HK-2 (cell line): ENCODE measurements around the gene FAM186B.
A peak's percentile ranks its signal among the peaks of the same experiment; 100 is the strongest.

Source experiments
- DNase-seq: peaks from one replicate; pipeline ENCODE4 v3.0.0-alpha.2; 2018; ENCODE audit not compliant: unreplicated experiment

Gene FAM186B

DNA sequence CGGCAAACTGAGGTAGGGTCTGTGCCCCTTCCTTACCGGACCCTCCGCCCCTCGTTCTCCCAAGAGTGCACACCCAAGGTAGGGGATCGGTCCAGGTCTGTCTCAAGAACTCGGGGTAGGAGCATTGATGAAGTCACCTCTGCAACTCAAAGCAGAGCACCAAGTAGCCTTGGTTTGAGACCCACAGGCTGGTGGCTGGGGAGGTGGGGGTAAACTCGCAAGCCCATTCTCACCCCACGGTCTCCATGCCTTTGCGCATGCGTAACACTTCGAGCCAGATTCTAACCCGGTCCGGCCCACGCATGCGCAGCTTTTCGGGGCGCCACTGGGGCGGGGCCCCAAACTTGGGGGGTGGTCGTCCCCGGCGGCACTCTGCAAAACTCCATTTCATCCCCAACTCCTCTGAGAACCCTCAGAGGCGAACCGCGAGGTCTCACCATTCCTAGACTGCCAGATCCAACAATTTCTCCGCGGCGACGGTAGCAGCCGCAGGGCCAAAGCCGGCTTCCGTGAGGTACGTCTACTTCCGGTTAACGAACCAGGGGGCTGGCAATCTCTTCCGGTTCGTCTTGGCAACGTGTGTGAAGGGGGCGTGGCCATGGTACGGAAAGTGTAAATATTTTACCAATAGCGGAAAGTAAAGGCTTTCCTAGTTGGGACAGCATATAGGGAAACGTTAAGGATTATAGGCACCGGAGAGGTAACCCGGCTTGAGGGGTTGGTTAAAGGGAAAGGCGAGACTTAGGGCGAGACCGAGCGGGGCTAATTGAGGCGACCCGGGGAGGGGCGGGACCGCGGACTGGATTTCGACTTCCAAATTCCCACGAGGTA is 37.6 kb downstream of the FAM186B start, which contains the start of gene MCRS1:
MCRS1 (minus strand) TSS at position 532 of the 831 bp plus-strand sequence. CDS start 1,411 bp downstream, outside the sequence.
- DNase-seq = peak; percentile 85

DNA sequence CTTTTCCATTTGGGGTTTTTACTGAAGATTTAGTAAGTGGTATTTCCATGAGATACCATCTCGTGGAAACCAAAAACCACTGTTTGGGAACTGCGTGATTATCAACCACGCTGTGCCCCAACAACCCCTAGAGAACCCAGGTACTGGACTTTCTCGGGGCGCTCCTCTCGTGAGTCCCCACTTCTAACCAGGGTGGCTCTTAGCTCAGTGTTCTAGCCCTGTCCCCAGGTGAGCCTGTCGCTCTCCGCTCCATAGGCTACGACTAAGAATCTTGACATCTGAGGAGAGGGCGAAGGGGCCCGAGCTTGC is 38.2 kb downstream of the FAM186B start:
- DNase-seq = no peak

DNA sequence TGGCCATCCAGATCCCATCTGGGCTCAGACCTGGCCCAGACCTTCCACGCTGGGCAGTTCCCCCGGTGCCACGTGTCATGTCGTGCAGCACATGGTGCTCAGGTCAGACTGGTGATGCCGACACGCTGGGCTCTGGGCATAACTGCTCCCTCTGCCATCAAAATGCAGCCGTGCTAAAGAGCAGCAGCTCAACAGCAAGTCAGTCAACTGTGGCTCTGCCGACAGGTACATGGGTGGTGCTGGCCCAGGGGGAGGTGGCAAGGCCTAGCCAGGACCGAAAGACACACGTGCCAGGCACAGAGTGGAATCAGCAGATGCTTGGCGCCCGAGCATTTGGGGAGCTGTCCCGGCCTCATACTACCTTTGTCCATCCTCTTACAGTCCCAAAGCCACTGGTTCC is 39.1 kb downstream of the FAM186B start:
- DNase-seq = no peak

DNA sequence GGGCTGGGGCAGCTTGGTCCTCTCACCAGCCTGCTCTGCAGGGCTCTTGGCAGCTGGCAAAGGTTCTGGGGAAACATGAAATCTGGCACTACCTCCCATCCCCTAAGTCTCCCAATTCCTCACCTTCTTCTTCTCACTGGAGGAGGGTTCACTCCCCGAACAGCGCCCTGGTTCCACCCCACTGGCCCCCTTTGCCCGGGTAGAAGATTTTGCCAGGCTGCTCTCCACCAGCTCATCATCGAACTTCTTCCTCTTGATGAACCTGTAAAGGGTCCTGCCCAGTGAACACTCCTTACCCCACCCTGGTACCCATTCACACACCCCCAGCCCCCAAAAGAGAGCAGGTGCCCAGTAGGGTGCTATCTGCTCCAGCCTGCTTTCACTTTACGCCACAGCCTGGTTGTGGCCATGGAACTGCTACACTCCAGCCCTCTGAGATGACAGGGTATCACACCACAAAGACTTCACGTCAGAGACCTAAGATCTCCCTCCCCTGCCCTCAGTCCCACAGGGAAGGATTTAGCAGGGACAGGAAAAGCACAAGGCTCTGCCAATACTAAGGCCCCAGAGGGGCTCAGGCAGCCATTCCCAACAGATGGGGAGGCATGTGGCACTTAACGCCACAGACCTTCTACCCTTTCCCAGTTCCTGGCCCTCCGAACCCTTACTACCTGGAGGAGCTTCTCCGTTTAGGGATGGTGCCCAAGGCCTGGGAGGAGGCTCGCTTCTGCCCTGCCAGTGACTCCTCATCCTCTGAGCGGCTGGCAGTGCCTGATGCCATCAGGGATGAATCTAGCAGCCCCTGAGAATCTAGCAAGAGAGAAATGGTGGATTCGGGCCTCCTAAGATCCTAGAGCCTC is 39.8 kb downstream of the FAM186B start:
- no peak for DNase-seq

DNA sequence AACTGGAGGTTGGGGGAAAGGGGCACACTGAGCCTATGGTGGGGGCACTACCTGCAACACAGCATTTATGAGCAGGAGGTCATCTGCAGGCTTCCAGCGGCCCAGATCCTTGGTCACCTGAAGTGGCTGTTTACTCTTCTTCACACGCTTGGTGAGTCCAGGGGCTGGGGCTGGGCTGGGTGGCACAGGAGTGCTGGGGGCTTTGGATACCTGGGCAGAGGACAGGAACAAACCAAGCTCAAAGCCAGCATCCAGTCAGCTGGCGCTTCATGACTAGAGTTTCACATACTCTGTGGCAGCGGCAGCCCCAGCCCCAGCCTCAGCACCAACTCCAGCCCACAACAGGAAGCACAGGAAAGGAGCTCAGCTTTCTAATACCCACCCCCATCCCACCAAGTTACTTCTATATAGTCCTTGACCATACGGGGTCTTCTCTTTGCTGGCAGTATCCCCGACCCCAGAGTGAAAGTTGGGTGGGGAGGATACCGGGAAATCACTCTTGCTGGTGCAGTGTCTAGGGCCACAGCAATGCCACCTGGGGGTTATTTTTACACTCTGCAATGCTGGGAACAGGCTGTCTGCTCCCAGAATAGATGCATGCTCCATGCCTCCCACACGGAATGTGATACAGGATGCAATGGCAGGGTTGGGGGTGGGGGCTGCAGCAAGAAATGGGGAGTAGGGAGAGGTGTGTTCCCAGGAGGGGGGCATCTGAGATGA is 40.6 kb downstream of the FAM186B start:
- DNase-seq = no peak

DNA sequence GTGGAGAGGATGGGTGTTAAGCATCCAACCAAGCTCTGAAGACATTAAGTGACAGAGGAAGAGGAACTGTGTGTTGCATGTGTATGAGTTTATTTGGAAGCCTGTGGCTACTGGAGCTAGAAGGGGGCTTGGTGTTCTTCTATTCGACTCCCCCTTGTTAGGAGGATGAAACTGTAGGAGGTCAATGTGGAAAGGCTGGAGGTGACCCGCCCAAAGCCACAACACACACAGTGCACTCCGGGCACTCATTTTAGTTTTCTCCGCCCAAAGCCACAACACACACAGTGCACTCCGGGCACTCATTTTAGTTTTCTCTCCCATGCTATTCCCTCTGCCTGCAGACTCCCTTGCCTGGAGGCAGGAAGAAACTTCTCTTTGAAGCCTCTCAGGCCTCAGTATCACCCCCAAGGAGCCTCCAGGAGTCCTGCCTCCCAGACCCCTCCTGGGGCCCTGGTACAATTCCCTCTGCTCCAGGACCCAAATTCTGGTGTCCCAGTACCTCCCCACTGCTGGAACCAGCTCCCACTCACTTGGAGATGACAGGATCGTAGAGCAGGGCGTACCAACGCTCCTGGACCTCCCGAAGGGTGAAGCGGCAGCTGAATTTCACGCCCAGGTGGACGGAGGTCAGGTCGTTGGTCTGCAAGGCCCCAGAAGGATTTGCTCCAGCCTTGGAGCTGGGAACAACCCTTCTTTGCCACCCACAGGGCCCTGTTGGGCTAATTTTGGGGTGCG is 41.3 kb downstream of the FAM186B start:
- DNase-seq = no peak

DNA sequence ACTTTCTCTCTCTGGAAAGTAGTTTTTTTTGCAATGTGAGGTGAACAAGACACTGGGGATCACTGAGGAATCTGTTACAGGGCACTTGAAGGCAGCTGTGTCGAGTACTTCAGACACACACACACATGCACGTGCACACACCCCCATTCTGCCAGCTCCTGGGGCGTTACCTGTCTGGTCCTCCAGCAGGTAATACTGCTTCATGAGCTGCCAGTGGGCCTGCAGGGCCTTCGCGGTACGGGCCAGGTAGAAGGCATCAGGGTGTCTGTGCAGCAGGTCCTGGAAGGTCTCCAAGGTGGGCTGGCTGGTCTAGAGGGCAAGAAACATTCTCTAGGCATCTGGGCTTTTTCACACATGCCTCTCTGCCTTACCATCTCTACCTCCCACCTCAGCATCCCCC is 42.6 kb downstream of the FAM186B start:
- DNase-seq = no peak

DNA sequence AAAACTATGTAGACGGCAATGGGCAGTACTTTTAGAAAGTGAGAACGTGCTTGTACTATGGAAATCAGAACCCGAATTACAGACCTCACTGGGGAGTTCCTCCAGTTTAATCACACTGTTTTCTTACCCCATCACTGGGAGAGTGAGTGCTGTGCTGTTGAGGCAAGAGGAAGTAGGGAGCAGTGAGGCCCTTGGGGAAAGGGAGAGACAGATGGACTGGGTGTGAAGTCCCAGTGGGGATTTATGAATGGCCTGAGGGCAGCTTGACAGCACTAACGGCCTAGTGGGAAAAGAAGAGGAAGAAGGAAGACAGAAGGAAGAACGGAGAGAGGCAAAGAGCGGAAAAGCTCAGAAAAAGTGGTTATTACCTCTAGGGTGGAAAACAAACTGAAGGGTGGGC is 43.2 kb downstream of the FAM186B start:
- DNase-seq = no peak

DNA sequence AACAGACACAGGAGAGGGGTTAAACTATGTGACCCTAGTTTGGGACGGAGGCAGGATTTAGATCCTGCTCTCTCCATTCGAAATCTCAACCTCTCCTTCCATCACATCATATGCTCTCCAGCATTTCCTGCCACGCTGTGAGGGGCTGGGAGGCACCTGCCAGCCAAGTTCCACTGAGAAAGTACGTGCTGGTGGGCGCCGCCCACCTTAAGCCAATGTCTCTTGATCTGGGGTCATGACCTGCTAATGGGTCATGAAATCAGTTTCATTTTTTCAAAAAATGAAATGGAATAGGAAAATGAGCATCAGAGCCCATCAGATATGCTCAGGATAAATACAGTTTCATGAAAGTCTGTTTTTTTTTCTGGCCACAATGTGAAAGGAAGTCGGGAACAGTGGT is 44.7 kb downstream of the FAM186B start:
- no peak for DNase-seq

DNA sequence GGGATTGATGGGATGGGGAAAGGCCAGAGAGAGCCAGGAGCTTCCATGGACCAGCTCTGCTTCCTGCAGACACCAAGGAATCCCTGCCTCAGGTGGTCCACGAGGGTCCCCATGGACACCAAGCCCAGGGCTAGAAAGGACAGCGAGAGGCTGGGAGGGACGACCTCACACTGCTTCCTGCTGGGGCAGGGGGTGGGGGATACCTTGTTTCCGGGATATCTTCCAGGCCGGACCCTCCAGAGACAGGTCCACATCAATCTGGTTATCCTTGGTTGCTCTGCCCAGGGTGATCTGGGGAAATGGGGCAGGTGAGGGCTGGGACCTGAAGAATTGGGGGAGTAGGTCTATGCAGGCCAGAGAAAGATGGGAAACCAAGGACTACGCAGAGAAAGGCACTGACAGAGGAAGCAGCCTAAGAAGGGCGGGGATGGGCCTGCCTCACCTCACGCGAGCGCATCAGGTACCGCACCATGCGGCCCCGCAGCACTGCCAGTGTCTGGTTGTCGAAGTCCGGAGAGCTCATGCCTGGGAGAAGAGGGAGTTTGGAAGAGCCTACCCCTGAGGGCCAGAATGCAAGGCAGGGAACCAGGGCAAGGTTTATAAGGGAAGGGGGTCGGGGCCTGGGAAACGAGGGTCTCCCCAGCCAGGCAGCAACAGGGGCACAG is 46.3 kb downstream of the FAM186B start:
- no peak for DNase-seq

DNA sequence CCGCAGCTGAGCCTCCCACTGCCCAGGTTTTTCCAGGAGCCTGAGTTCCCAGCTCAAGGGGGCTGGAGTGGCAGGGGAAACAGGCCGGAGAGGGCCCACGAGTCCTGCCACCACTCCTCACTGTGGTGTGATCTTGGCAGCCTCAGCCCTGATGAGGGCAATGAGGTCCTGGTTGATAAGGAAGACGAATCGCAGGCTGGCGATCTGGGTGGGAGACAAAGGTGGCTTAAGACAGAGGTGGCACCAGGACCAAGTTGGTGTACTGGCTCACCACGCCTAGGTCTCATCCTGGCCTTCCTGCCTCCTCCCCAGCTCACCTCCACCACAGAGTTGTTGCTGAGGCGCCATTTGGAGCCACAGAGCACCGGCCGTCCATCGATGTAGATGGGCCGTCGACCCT is 46.9 kb downstream of the FAM186B start:
- no peak for DNase-seq

DNA sequence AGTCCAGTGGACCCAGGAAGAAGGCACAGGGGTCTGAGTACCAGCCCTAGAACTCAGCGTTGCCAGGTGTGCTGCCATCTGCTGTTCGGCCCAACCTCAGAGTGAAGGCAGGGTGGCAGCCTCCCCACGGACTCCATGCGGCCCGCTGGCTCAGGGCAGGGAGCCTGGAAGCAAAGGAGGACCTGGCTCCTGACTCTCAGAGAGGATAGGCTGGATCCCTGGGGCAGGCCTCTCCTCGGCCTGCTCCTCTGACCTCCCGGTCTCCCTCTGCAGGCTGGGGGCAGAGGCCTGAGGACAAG is 47.6 kb downstream of the FAM186B start:
- DNase-seq = no peak

DNA sequence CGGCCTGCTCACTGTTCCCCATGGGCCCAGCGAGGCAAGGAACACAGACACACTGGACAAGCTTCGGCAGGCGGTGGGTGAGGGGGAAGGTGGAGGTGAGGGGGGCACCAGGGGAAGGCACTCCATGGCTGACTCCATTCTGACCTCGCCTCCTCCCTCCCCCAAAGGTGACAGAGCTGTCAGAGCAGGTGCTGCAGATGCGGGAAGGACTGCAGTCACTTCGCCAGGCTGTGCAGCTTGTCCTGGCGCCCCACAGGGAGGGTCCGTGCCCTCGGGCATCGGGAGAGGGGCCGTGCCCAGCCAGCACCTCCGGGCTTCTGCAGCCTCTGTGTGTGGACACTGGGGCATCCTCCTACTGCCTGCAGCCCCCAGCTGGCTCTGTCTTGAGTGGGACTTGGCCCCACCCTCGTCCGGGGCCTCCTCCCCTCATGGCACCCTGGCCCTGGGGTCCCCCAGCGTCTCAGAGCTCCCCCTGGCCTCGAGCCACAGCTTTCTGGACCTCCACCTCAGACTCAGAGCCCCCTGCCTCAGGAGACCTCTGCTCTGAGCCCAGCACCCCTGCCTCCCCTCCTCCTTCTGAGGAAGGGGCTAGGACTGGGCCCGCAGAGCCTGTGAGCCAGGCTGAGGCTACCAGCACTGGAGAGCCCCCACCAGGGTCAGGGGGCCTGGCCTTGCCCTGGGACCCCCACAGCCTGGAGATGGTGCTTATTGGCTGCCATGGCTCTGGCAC is 48.1 kb downstream of the FAM186B start:
- DNase-seq = no peak

DNA sequence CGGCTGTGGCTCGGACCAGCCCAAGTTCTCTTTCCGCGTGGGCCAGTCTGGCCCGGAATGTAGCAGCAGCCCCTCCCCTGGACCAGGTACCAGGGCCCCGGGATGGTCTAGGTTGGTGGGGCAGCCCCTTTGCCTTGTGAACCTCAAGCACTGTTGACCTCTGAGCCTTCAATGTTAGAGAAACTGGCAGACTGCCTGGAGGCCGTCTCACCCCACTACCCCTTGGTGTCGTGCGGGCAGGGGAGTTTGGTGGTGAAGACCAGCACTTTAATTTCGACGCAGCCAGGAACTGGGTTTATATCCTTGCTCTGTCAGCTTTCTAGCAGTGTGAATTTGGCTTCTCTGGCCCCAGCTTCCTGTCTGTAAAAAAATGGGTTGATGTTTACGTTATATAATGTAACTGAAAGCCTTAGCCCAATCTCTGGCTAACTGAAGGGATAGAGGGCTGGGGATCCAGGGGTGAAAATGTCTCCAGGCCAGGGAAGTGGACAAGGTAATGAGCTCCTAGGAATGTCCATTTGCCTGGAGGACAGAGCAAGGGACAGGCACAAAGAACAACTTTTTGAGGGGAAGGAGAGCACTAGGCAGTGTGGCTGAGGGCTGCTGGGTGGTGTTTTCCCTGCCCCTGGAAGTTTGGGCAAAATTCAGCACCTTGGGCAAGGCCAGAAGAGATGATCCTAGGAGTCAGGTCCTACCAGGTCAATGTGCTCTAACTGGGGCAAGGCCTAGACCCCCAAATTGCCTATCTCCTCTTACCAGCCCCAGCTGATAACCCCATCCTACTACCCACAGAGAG is 48.9 kb downstream of the FAM186B start:
- no peak for DNase-seq

DNA sequence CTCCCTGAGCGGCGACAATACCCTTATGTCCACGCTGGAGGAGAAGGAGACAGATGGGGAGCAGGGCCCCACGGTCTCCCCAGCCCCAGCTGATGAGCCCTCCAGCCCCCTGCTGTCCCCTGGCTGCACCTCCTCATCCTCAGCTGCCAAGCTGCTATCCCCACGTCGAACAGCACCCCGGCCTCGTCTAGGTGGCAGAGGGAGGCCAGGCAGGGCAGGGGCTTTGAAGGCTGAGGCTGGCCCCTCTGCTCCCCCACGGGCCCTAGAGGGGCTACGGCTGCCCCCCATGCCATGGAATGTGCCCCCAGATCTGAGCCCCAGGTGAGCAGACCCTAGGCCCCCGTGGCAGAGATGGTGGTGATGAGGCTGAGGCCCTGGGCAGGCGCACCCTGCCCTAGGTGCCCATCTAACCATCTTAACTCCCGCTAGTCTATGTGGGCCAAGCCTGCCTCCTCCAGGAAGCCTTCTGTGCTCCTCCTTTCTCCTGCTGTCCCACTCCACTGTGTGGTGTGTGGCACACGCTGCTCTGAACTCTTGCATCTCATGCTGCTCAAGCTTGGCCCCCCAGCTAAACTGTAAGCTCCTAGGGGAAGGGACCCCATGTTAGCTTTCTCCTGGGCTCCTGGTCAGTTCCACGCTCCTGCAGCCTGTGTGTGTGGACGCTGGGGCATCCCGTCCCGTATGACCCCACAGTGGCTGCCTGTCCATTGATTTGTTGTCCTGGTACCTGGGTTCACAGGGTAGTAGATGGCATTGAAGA is 49.6 kb downstream of the FAM186B start:
- DNase-seq = no peak

DNA sequence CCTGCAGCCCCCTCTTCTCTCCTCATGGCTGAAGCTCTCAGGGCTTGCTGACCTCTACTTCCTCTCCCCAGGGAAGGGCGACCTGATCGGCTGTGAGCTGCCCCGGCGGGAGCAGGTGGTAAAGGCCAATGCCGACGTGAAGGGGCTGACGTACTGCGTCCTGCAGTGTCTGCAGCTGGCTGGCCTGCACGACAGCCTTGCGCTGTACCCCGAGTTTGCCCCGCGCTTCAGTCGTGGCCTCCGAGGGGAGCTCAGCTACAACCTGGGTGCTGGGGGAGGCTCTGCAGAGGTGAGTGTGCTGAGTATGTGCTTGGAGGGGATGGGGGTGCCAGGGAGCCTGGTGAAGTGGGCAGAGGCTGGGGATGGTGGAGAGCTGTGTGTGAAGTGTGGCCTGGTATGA is 51.2 kb downstream of the FAM186B start:
- DNase-seq = no peak

DNA sequence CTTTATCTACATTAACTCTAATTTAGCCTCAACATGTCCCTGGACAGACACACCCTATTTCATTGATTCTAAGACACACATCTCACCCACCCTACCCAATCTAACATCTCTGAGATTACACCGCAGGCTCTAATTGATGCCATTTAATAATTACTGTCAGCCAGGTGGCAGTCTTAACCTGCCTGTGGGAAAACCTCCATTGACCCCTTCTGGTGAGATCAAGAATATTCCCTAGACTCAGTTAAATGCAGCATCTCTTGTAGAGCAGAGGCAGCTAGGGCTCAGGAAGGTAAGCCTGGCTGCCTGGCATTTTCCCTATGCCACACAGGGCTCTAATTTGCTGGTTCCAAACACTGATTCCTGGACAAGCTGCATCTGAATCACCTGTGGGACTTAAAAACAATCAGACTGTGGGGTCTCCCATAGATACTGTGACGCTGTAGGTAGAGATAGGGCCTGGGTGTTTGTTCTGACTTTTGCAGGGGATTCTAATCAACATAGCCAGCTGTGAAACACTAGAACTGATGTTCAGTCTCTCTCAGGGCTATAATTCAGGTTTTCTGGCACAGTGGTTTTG is 51.8 kb downstream of the FAM186B start:
- no peak for DNase-seq

DNA sequence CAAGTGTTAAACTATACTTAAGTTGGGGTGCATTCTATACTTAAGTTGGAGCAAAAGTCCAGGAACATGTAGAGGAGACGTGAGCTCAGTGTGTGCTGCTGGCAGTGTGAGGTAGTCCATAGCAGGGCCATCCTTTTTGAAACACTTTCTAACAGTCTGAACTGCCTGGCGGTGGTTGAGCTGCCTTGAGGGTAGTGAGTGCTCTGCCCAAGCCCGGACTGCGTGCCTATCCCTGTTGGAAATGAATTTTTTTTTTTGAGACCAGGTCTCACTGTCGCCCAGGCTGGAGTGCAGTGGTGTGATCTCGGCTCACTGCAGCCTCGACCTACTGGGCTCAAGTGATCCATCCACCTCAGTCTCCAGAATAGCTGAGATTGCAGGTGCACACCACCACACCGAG is 52.5 kb downstream of the FAM186B start:
- DNase-seq = no peak

DNA sequence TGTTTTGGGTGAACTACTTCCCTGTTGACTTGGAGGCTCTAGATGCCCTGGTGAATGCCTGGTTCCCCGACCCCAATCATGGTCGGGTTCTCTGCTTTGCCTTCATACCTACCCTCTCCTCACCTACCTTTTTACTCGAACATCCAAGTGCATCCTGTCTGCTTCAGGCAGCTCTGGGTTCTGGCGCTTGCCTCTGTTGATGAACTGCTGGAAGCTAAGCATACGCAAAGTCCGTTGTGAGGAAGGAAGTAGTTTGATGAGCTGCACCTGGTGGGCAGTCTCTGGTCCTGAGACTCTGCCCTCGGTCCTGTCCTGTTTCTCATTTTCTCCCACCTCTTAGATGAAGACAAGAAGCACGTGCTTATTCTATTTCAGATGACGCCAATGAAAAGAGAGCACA is 53.0 kb downstream of the FAM186B start:
- no peak for DNase-seq
